PFSK-1 (cell line): ENCODE measurements around the gene KAT5.

Experiments
- FOXP2 ChIP-seq: optimal IDR thresholded peaks from 2 replicates; pipeline ENCODE3; 2011; ENCODE audit warnings: borderline replicate concordance, control low read depth, inconsistent platforms; ENCODE audit not compliant: insufficient read depth; ENCODE audit errors: extremely low read length, extremely low read depth
- POLR2AphosphoS5 ChIP-seq: IDR thresholded peaks from 2 replicates; pipeline ENCODE4 v1.6.1; 2012; ENCODE audit warnings: low read depth, mild to moderate bottlenecking, control low read depth, low read length, moderate library complexity
- SIN3A ChIP-seq: IDR thresholded peaks from 2 replicates; pipeline ENCODE4 v1.6.1; 2012; ENCODE audit warnings: mild to moderate bottlenecking, low read length, moderate library complexity, borderline replicate concordance; ENCODE audit not compliant: insufficient read depth
- TAF1 ChIP-seq: IDR thresholded peaks from 2 replicates; pipeline ENCODE4 v1.6.1; 2012; ENCODE audit warnings: low read length, control low read depth, borderline replicate concordance; ENCODE audit not compliant: insufficient read depth
- TF ChIP-seq, protein P1 (sequence below), 2 experiments: IDR thresholded peaks; 2 replicates each; pipeline versions ENCODE4 v1.6.1 to v1.8.0; 2011 to 2012; ENCODE audit warnings: low read depth in 2 of 2, low read length in 2 of 2, control low read depth in 1 of 2, inconsistent platforms in 1 of 2, mild to moderate bottlenecking in 1 of 2, moderate library complexity in 1 of 2; ENCODE audit not compliant: insufficient read depth in 1 of 2

DNA sequence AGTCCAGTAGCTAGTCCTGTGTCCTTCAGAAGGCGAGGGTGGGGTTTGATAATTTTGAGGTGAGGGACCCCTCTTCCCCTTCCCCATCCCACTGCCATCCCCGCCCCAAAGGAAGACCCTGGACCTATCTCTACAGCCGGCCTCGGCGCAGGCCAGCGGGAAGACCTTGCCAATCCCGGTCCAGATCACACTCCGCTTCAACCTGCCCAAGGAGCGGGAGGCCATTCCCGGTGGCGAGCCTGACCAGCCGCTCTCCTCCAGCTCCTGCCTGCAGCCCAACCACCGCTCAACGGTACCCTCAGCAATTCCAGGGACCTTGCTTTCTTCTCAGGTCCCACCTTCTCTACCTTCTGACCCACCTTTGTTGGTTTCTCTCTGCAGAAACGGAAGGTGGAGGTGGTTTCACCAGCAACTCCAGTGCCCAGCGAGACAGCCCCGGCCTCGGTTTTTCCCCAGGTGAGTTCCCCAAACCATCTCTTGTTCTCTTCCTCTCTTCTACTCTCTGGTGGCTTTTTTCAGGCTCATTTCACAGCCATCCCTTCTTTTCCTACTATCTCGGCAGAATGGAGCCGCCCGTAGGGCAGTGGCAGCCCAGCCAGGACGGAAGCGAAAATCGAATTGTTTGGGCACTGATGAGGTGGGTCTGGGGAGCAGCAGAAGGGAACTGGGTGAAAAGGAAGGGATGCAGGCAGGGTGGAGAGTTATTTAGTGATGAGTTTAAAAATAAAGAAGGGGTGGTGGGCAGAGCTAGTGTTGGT is 1.3 kb downstream of the KAT5 start:
- TF ChIP-seq POLR2AphosphoS5 (no peak; the same call in 1 of the 2 replicates), TAF1 (no peak), SIN3A (no peak), FOXP2 (no peak)
- TF ChIP-seq, protein P1, sequence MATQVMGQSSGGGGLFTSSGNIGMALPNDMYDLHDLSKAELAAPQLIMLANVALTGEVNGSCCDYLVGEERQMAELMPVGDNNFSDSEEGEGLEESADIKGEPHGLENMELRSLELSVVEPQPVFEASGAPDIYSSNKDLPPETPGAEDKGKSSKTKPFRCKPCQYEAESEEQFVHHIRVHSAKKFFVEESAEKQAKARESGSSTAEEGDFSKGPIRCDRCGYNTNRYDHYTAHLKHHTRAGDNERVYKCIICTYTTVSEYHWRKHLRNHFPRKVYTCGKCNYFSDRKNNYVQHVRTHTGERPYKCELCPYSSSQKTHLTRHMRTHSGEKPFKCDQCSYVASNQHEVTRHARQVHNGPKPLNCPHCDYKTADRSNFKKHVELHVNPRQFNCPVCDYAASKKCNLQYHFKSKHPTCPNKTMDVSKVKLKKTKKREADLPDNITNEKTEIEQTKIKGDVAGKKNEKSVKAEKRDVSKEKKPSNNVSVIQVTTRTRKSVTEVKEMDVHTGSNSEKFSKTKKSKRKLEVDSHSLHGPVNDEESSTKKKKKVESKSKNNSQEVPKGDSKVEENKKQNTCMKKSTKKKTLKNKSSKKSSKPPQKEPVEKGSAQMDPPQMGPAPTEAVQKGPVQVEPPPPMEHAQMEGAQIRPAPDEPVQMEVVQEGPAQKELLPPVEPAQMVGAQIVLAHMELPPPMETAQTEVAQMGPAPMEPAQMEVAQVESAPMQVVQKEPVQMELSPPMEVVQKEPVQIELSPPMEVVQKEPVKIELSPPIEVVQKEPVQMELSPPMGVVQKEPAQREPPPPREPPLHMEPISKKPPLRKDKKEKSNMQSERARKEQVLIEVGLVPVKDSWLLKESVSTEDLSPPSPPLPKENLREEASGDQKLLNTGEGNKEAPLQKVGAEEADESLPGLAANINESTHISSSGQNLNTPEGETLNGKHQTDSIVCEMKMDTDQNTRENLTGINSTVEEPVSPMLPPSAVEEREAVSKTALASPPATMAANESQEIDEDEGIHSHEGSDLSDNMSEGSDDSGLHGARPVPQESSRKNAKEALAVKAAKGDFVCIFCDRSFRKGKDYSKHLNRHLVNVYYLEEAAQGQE (IDR thresholded peaks at IDR 0.05; ENCODE audit: insufficient read depth in 1 of 2, low read depth in 2 of 2, low read length in 2 of 2) = no peak
